DMS79 (cell line): ENCODE measurements around the gene PPP2R5D.
A peak's percentile ranks its signal among the peaks of the same experiment; 100 is the strongest.
"Not testable (repeated sequence)": the region's sequence is repeated elsewhere in the genome, so short reads cannot be mapped to it uniquely, and the experiment has no call there.

ENCODE experiments used
- DNase-seq: peaks from one replicate; lab custom pipeline; 2025; lab: John Stamatoyannopoulos, UW

Gene PPP2R5D

DNA sequence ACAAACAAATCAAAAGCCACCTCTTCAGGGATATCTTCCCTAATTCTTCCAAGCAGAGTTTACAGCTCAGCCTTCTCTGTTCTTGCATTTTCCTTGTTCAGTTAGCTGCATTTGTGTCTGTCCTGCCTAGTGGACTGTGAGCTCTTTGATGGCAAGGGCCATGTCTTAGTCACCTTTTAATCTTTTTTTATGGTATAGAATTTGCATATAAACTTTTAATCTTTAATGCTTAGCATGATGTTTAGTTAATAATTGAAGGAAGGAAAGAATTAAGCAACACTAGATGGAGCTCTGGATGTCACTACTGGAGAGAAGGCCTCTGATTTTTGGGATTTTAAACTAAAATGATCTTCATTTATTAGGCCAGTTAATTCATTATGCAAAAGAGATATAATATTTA lies 12.1 kb downstream of the PPP2R5D start:
- DNase-seq, result no peak

- not testable (repeated sequence) for DNase-seq
These were observed 13.8 kb downstream of the PPP2R5D start for GRCh38 chr6:42998205-42998604.

GRCh38 chr6:43001843-43002242 lies 17.5 kb downstream of the PPP2R5D start:
- DNase-seq, result no peak

- DNase-seq, result no peak
These were observed 21.5 kb downstream of the PPP2R5D start for GRCh38 chr6:43005844-43006243.

DNA sequence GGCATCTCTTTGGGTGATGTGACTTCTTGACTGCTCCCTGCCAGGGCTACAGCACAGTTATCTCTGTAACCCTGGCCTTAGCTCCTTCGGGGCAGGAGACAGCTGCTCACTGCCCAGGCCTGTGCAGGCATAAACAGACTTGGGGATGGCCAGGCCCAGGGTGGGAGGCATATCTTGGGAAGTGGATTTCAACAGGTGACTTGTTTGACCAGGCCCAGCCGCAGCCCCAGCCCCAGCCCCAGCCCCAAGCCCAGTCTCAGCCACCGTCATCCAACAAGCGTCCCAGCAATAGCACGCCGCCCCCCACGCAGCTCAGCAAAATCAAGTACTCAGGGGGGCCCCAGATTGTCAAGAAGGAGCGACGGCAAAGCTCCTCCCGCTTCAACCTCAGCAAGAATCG lies 21.9 kb downstream of the PPP2R5D start:
- no peak for DNase-seq

GRCh38 chr6:43007126-43007525 lies 22.8 kb downstream of the PPP2R5D start:
- no peak for DNase-seq

DNA sequence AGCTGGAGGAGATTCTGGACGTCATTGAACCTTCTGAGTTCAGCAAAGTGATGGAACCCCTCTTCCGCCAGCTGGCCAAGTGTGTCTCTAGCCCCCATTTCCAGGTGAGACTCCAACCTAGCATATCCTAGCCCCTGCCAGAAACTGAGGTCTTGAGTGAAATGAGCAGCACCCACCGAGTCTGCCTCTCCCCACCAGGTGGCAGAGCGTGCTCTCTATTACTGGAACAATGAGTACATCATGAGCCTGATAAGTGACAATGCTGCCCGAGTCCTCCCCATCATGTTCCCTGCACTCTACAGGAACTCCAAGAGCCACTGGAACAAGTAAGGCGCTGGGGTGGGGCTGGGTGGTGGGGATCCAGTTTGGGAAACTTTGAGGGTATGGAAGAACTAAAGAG lies 24.8 kb downstream of the PPP2R5D start:
- DNase-seq, result no peak

GRCh38 chr6:43011207-43011606 lies 26.8 kb downstream of the PPP2R5D start:
- DNase-seq, result no peak

DNA sequence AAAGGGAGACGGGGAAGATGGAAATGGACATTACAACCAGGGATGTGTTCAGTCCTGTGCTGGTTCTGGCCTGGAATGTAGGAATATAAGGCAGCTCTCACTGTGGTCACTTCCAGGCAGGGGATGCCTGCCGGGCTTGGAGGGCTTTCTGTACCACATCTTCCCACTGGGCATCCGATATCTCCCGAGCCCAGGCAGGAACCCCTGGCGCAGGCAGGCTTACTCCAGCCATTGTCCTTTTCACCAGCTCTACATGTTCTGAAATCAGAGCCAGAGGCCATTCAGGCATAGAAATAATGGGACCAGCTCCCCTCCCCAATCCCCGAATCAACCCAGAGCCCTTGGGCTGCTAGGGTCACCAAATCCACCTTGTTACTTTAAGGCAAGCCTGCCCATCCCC lies 28.0 kb downstream of the PPP2R5D start:
- no peak for DNase-seq

DNA sequence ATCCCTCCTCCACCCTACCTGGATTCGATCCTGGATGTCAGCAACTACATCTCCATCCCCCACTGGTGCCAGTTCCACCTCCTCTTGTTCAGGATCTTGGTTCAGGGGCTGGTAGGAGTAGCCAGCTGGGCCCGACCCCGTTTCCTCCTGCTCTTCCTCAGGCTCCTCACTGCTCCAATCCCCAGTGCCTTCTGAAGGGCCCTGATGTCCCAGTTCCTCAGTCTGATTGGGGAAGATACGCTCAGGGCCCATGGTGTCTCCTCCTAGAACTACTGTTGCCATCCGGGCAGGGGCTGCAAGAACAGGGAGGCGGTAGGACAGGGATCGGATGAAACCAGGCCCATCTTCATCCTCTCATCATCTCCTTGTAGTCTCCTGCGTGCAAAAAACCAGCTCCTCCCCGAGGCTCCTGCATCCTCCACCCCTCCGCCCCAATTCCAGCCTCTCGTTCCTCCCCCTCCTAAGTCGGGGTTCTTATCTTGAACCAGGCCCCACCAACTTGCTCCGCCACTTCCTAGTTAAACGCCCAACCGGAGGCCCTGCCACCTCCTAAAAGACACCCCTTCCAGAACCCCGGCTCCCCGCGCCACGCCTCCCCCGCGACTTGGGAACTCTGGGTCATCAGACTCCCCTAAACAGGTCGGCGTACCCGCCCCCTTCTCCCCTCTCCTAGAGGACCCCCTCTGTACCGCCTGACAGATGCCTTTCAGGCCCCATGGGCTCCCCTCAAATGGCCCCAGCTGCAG lies 28.9 kb downstream of the PPP2R5D start:
- DNase-seq, result no peak

GRCh38 chr6:43013843-43014433 lies 29.6 kb downstream of the PPP2R5D start, which contains the start of the genes KLHDC3 and MEA1:
Gene KLHDC3, plus strand, starts transcription at chr6:43014249. Its CDS starts 2,944 bp downstream, at chr6:43017193.
Gene MEA1, minus strand, starts transcription at chr6:43013946. Its CDS starts 133 bp downstream, at chr6:43013813.
- DNase-seq, result peak; percentile 100

GRCh38 chr6:43014434-43014909 lies 30.1 kb downstream of the PPP2R5D start:
- no peak for DNase-seq

GRCh38 chr6:43016176-43016942 lies 32.0 kb downstream of the PPP2R5D start:
- DNase-seq, result no peak

DNA sequence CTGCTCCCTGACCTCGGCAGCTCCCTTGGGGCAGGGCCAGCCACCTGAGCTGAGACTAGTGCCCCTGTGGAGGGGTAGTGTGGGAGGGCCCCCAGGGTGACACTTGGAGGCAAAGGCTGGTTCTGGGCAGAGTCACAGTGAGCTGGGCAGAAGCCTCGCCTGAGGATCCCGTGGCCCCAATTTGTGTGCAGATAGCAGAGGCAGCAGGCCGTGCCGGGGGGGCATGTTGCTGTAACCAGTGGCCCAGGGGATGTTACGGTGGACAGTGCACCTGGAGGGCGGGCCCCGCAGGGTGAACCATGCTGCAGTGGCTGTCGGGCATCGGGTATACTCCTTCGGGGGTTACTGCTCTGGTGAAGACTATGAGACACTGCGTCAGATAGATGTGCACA lies 32.6 kb downstream of the PPP2R5D start:
- no peak for DNase-seq

DNA sequence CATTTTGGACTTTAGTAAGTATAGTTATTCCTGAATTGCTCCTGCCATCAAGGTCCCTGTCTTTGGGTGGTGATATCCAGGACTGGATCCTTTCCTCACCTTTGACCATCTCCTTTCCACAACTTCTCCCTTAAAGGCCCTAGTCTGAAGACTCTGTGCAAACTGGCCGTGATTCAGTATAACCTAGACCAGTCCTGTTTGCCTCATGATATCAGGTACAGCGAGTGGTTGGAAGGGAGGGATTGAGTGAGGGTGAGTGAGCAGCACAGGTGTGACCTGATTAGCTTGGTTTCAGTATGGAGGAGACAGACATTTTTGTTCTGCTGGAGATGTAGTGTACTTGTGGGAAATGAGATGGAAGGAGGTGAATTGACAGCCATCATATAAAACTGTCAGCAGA lies 34.8 kb downstream of the PPP2R5D start:
- DNase-seq, result no peak

DNA sequence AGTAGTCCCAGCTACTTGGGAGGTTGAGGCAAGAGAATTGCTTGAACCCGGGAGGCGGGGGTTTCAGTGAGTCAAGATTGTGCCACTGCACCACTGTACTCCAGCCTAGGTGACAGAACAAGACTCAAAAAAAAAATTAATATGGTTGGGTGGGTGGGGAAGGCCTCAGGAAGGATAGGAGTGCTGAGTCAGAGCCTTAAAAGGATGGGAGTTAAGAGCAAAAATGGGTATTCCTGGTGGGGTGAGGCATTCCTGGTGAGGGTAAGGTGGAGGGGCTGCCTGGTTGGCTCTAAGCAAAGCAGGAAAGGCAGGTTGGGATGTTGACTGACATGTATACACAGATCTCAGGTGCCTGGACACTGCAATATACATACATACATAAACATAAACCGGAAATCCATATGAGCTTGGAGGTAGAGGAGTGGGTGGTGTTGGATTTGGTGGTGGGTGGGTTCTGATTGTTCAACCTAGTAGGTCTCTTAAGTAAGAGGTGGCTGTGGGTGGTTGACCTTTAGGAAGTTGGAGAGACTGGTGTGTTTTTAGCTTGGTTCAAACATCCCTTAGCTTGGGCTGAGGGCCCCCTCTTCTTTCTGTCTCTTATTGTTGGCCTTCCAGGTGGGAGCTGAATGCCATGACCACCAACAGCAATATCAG lies 35.8 kb downstream of the PPP2R5D start:
- DNase-seq, result no peak

DNA sequence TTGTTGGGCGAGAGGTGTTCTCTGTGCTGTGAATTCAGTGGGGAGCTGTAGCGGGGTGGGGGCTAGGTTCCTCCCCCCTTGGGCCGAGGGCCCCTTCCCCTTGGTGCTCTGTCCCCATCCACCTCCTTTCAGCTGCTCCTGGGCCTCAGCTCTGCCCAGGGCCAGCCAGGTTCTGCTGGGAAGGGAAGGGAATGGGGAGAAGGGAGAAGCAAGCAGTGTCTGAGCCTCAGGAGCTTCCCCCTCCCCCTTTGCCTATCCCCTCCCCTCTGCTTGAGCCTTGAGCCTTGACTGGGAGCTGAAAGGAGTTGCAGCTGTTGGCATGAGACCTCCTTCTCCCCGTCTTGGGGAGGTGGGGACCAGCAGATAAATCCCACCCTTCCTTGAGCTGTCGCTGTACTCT lies 36.5 kb downstream of the PPP2R5D start:
- DNase-seq, result no peak

GRCh38 chr6:43021270-43022047 lies 37.1 kb downstream of the PPP2R5D start, which contains the start of gene RRP36:
Gene RRP36, plus strand, starts transcription at chr6:43021623. Its CDS starts 32 bp downstream, at chr6:43021655.
- DNase-seq, result peak; percentile 54

DNA sequence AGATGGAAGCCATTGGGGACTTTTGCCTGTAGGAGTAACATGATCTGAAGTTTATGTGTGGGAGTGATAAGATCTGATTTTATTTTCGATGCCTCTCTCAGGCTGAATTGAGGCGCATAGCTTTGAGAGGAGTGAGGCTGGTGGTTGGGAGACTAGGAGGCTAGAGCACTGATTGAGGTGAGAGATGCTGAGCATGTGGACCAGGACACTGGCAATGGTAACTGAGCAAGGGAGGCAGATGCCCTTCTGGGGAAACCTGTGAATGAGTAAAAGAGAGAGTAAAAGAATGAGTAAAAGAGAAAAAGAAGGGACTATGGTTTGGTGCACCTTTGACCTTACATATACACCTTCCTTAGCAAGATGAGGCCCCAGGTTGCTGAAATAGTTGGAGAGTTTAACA lies 40.1 kb downstream of the PPP2R5D start:
- no peak for DNase-seq

- DNase-seq, result no peak
These were observed 42.0 kb downstream of the PPP2R5D start for GRCh38 chr6:43026365-43026764.

- no peak for DNase-seq
These were observed 44.8 kb downstream of the PPP2R5D start for GRCh38 chr6:43029120-43029519.
